SU-DHL-6 (cell line): ENCODE measurements around the gene PDZD7.

Experiments
- H2AFZ ChIP-seq: fragments of 200-600 bp; sonication (generic); 2 replicates; pipeline ENCODE4 v1.6.1; 2014; ENCODE audit warnings: low read depth, mild to moderate bottlenecking, moderate library complexity, mixed read lengths, antibody characterized with exemption, low read length; ENCODE audit not compliant: severe bottlenecking
- H3F3A ChIP-seq: fragments of 200-600 bp; shearing (Covaris generic); 2 replicates; pipeline ENCODE4 v1.6.0; 2016; ENCODE audit warnings: antibody characterized with exemption, mild to moderate bottlenecking; ENCODE audit not compliant: insufficient read depth
- H3K27ac ChIP-seq: fragments of 200-600 bp; sonication (generic); 2 replicates; pipeline ENCODE4 v1.5.1; 2016; ENCODE audit warnings: low read depth, mild to moderate bottlenecking, low read length, moderate library complexity, mixed read lengths
- H3K27me3 ChIP-seq: fragments of 200-600 bp; sonication (generic), shearing (Covaris generic); 2 replicates; pipeline ENCODE4 v1.6.0; 2014; ENCODE audit warnings: mild to moderate bottlenecking, low read length
- H3K36me3 ChIP-seq: fragments of 200-600 bp; sonication (generic); 2 replicates; pipeline ENCODE4 v1.6.1; 2014; ENCODE audit warnings: mild to moderate bottlenecking, low read length, mixed read lengths
- H3K4me2 ChIP-seq: fragments of 300-600, 200-600 bp; shearing (Covaris generic), sonication (generic); 2 replicates; pipeline ENCODE4 v1.6.0; 2014; ENCODE audit warnings: low read length, low read depth, mild to moderate bottlenecking; ENCODE audit not compliant: poor library complexity, severe bottlenecking
- H3K4me3 ChIP-seq: fragments of 200-600 bp; sonication (generic); 2 replicates; pipeline ENCODE4 v1.5.1; 2014; ENCODE audit warnings: antibody characterized with exemption, low read length, mild to moderate bottlenecking, mixed read lengths; ENCODE audit not compliant: insufficient read depth, poor library complexity, severe bottlenecking
- H3K79me2 ChIP-seq: fragments of 200-600 bp; sonication (generic); 2 replicates; pipeline ENCODE4 v1.6.1; 2014; ENCODE audit warnings: mild to moderate bottlenecking, low read length, moderate library complexity; ENCODE audit not compliant: insufficient read depth
- H3K9ac ChIP-seq: fragments of 200-600 bp; sonication (generic); 2 replicates; pipeline ENCODE4 v1.7.0; 2014; ENCODE audit warnings: mild to moderate bottlenecking, low read length
- H3K9me2 ChIP-seq: fragments of 200-600 bp; sonication (generic); replicated peaks from 2 replicates; pipeline ENCODE4 v1.6.1; 2014; ENCODE audit warnings: low read length; ENCODE audit not compliant: insufficient read depth
- H3K9me3 ChIP-seq: fragments of 200-600 bp; sonication (generic); 2 replicates; pipeline ENCODE4 v1.6.1; 2014; ENCODE audit warnings: low read length, mixed read lengths; ENCODE audit not compliant: insufficient read depth
- H4K20me1 ChIP-seq: fragments of 200-600 bp; sonication (generic); 2 replicates; pipeline ENCODE4 v1.6.1; 2014; ENCODE audit warnings: low read depth, mild to moderate bottlenecking, antibody characterized with exemption, low read length, moderate library complexity, mixed read lengths
- CTCF ChIP-seq: fragments of 200-600 bp; sonication (generic); IDR thresholded peaks from one replicate; pipeline ENCODE4 v1.5.1; 2017; ENCODE audit warnings: antibody characterized with exemption, mild to moderate bottlenecking, low read length, moderate library complexity; ENCODE audit not compliant: insufficient read depth, poor library complexity, severe bottlenecking
- EZH2phosphoT487 ChIP-seq: fragments of 200-600 bp; sonication (generic), shearing (Covaris generic); conservative IDR thresholded peaks from 2 replicates; pipeline ENCODE4 v1.6.1; 2018; ENCODE audit warnings: mild to moderate bottlenecking, antibody characterized with exemption, low read length, moderate library complexity, mixed read lengths

The PDZD7 gene

GRCh38 chr10:101005361-101005760 is 25.6 kb downstream of the PDZD7 start:
- Histone ChIP-seq H3K4me2 (no peak overlapping the region), H3F3A (no peaks in the 10 kb centered on the region), H3K9ac (no peak overlapping the region), H3K27ac (no peak overlapping the region), H3K36me3 (no peaks in the 10 kb centered on the region), H4K20me1 (no peaks in the 10 kb centered on the region), H3K79me2 (no peaks in the 10 kb centered on the region), H2AFZ (no peak overlapping the region), H3K27me3 (no peaks in the 10 kb centered on the region), H3K9me2 (no peaks in the 10 kb centered on the region), H3K4me3 (no peak overlapping the region), H3K9me3 (no peaks in the 10 kb centered on the region)
- no peak for TF ChIP-seq CTCF
- TF ChIP-seq EZH2phosphoT487, result no peak

DNA sequence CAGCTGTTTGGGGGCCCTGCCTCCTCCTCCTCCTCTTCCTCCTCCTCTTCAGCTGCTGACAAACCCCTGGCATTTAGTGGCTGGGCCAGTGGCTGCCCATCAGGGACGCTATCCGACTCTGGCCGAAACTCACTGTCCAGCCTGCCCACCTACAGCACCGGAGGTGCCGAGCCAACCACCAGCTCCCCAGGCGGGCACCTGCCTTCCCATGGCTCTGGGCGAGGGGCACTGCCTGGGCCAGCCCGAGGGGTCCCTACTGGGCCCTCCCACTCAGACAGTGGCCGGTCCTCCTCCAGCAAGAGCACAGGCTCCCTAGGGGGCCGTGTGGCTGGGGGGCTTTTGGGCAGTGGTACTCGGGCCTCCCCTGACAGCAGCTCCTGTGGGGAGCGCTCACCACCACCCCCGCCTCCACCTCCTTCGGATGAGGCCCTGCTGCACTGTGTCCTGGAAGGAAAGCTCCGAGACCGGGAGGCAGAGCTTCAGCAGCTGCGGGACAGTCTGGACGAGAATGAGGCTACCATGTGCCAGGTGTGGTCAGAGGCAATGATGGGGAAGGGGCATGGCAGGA is 27.2 kb downstream of the PDZD7 start:
- H3K4me3 ChIP-seq, result no peak overlapping the region
- H3K9me2 ChIP-seq, result no peaks in the 10 kb centered on the region
- no peak overlapping the region for H3K4me2 ChIP-seq
- no peaks in the 10 kb centered on the region for H3K9me3 ChIP-seq
- H3K27me3 ChIP-seq, result no peaks in the 10 kb centered on the region
- TF ChIP-seq CTCF, result no peak
- no peak for TF ChIP-seq EZH2phosphoT487
- no peak overlapping the region for H3K9ac ChIP-seq
- H2AFZ ChIP-seq, result no peak overlapping the region
- H3K36me3 ChIP-seq, result no peaks in the 10 kb centered on the region
- no peak overlapping the region for H3K27ac ChIP-seq
- H4K20me1 ChIP-seq, result no peaks in the 10 kb centered on the region
- H3F3A ChIP-seq, result peaks cover 2% of the 10 kb centered on the region
- no peaks in the 10 kb centered on the region for H3K79me2 ChIP-seq

GRCh38 chr10:101002456-101002855 is 28.5 kb downstream of the PDZD7 start:
- Histone ChIP-seq H3K4me3 (no peak overlapping the region), H3K27ac (no peak overlapping the region), H3K27me3 (no peaks in the 10 kb centered on the region), H3K79me2 (no peaks in the 10 kb centered on the region), H3K9me3 (no peaks in the 10 kb centered on the region), H3F3A (peaks cover 8% of the 10 kb centered on the region), H4K20me1 (no peaks in the 10 kb centered on the region), H3K4me2 (no peak overlapping the region), H3K9ac (no peak overlapping the region), H2AFZ (no peak overlapping the region), H3K9me2 (no peaks in the 10 kb centered on the region), H3K36me3 (no peaks in the 10 kb centered on the region)
- TF ChIP-seq EZH2phosphoT487 (no peak), CTCF (no peak)

- peaks cover 11% of the 10 kb centered on the region for H3F3A ChIP-seq
- no peak overlapping the region for H3K4me2 ChIP-seq
- no peaks in the 10 kb centered on the region for H3K79me2 ChIP-seq
- H3K27ac ChIP-seq, result no peak overlapping the region
- no peak overlapping the region for H3K9ac ChIP-seq
- H4K20me1 ChIP-seq, result no peaks in the 10 kb centered on the region
- H2AFZ ChIP-seq, result no peak overlapping the region
- no peaks in the 10 kb centered on the region for H3K9me2 ChIP-seq
- H3K36me3 ChIP-seq, result no peaks in the 10 kb centered on the region
- H3K9me3 ChIP-seq, result no peaks in the 10 kb centered on the region
- no peak overlapping the region for H3K4me3 ChIP-seq
- no peaks in the 10 kb centered on the region for H3K27me3 ChIP-seq
- TF ChIP-seq EZH2phosphoT487 (no peak), CTCF (no peak)
Measured at GRCh38 chr10:101001659-101002035, 29.3 kb downstream of the PDZD7 start.
